Parietal lobe (tissue), 1 donor: ENCODE results near the gene ERC1. TPM values are rescaled to one million over a fixed set of nuclear protein-coding genes. Genes with fewer than 3 reads are reported as not detected.

ENCODE experiments used
- total RNA-seq: library from RNA; depleted of rRNA; stranded (reverse); fragments of >200 nt; gene quantifications from one replicate; pipeline ENCODE4 v1.2.3, GENCODE V29; 2014

ERC1 gene
- 142 TPM for total RNA-seq

GRCh38 chr12:990661-991349 lies at the start of gene ERC1:
Gene ERC1 (plus strand): TSS chr12:991223. CDS start chr12:1027904, 36,681 bp downstream.

GRCh38 chr12:949453-950191 lies 41.4 kb upstream of the ERC1 start, which contains the start of gene RAD52:
Gene RAD52 (minus strand): TSS chr12:949694. CDS start chr12:933058, 16,636 bp downstream.

Other genes starting within 250 kb of the ERC1 start
- 223 TPM for gene WNK1, start 238.6 kb upstream of the ERC1 start, total RNA-seq
- 42.6 TPM for gene RAD52, start 41.5 kb upstream of the ERC1 start, total RNA-seq